Measurements from ENCODE around the gene C8B. TPM values are rescaled to one million over a fixed set of nuclear protein-coding genes. Genes with fewer than 3 reads are reported as not detected.

Gene C8B
- total RNA-seq, 2 donors from 2014 or later, result not detected

- no peaks in the 10 kb centered on the region for H3K27me3 ChIP-seq
- no peak for DNase-seq (ENCODE audit: low spot score)
- no peak overlapping the region for H3K27ac ChIP-seq
- peaks cover 0 to 8% of the 10 kb centered on the region in 2 donors for H3K4me1 ChIP-seq
- no peaks in the 10 kb centered on the region for H3K9me3 ChIP-seq
- no peak overlapping the region for H3K4me3 ChIP-seq
- H3K36me3 ChIP-seq, result no peaks in the 10 kb centered on the region
- no peak for TF ChIP-seq CTCF (IDR thresholded peaks at IDR 0.05)
Measured at GRCh38 chr1:56897150-56898004, 68.4 kb downstream of the C8B start.

- peaks cover 0 to 8% of the 10 kb centered on the region in 2 donors for H3K4me1 ChIP-seq
- H3K27ac ChIP-seq, result no peak overlapping the region
- H3K27me3 ChIP-seq, result no peaks in the 10 kb centered on the region
- TF ChIP-seq CTCF (IDR thresholded peaks at IDR 0.05), result no peak
- H3K4me3 ChIP-seq, result no peak overlapping the region
- no peak for DNase-seq (ENCODE audit: low spot score)
- H3K36me3 ChIP-seq, result no peaks in the 10 kb centered on the region
- H3K9me3 ChIP-seq, result no peaks in the 10 kb centered on the region
Measured at GRCh38 chr1:56894014-56894413, 71.8 kb downstream of the C8B start.

- Histone ChIP-seq H3K4me3 (no peak overlapping the region), H3K4me1 (no peaks in the 10 kb centered on the region), H3K27ac (no peak overlapping the region), H3K27me3 (no peaks in the 10 kb centered on the region), H3K36me3 (no peaks in the 10 kb centered on the region), H3K9me3 (no peaks in the 10 kb centered on the region)
- no peak for TF ChIP-seq CTCF (IDR thresholded peaks at IDR 0.05)
- DNase-seq (ENCODE audit: low spot score), result no peak
Measured at GRCh38 chr1:56890229-56890628, 75.6 kb downstream of the C8B start.

- Histone ChIP-seq H3K4me3 (no peak overlapping the region), H3K9me3 (no peaks in the 10 kb centered on the region), H3K27me3 (no peaks in the 10 kb centered on the region), H3K4me1 (no peaks in the 10 kb centered on the region), H3K27ac (no peak overlapping the region), H3K36me3 (no peaks in the 10 kb centered on the region)
- no peak for DNase-seq (ENCODE audit: low spot score)
- no peak for TF ChIP-seq CTCF (IDR thresholded peaks at IDR 0.05)
Measured at GRCh38 chr1:56881417-56881816, 84.4 kb downstream of the C8B start.

GRCh38 chr1:56880774-56881173, 85.0 kb downstream of the C8B start:
- Histone ChIP-seq H3K27me3 (no peaks in the 10 kb centered on the region), H3K4me1 (no peaks in the 10 kb centered on the region), H3K9me3 (no peaks in the 10 kb centered on the region), H3K36me3 (no peaks in the 10 kb centered on the region), H3K27ac (no peak overlapping the region), H3K4me3 (no peak overlapping the region)
- no peak for DNase-seq (ENCODE audit: low spot score)
- no peak for TF ChIP-seq CTCF (IDR thresholded peaks at IDR 0.05)

Other genes starting within 250 kb of the C8B start
- under 1 TPM; 0.39 to 0.70 TPM for gene FYB2, start 146.6 kb downstream of the C8B start, total RNA-seq
- gene C8A, start 111.2 kb downstream of the C8B start, total RNA-seq, result not detected